K562 (cell line): Measurements from ENCODE around the gene NDUFV3. TPM values are rescaled to one million over a fixed set of nuclear protein-coding genes. Genes with fewer than 3 reads are reported as not detected.

Experiments used
- ARID4B ChIP-seq: sonication (generic); formaldehyde crosslinking; IDR thresholded peaks from 2 replicates; pipeline ENCODE4 v1.8.0; 2022; ENCODE audit warnings: mild to moderate bottlenecking, missing genetic modification reagents
- CLOCK ChIP-seq: fragments of 250-450 bp; sonication (Bioruptor Pico); IDR thresholded peaks from 2 replicates; pipeline ENCODE4 v1.4.0; 2020; ENCODE audit warnings: mild to moderate bottlenecking, moderate library complexity, borderline replicate concordance
- RNF219 ChIP-seq: fragments of 250-450 bp; sonication (Bioruptor Pico); IDR thresholded peaks from 2 replicates; pipeline ENCODE4 v1.5.0; 2022; ENCODE audit warnings: mild to moderate bottlenecking
- RUNX1 ChIP-seq: sonication (generic); IDR thresholded peaks from 2 replicates; pipeline ENCODE4 v1.6.1; 2016; ENCODE audit warnings: antibody characterized with exemption, low read depth
- SMAD2 ChIP-seq: fragments of 150-350 bp; IDR thresholded peaks from 2 replicates; pipeline ENCODE4 v1.6.1; 2014; ENCODE audit warnings: low read depth, mild to moderate bottlenecking, low read length
- TSHZ1 ChIP-seq: fragments of 250-450 bp; sonication (Bioruptor Pico); IDR thresholded peaks from 2 replicates; pipeline ENCODE4 v1.4.0; 2020; ENCODE audit warnings: mild to moderate bottlenecking, moderate library complexity
- ZBTB33 ChIP-seq: sonication (generic); formaldehyde crosslinking; IDR thresholded peaks from 2 replicates; pipeline ENCODE4 v1.8.1; 2023; ENCODE audit warnings: mild to moderate bottlenecking, missing genetic modification reagents
- ZNF280B ChIP-seq: fragments of 250-450 bp; sonication (Bioruptor Pico); IDR thresholded peaks from 2 replicates; pipeline ENCODE4 v1.5.1; 2021; ENCODE audit warnings: mild to moderate bottlenecking
- ZNF584 ChIP-seq: fragments of 200-800 bp; sonication (Bioruptor generic); IDR thresholded peaks from 2 replicates; pipeline ENCODE4 v1.6.1; 2016; ENCODE audit warnings: low read depth, mild to moderate bottlenecking, missing genetic modification characterization, missing compliant biosample characterization
- ZNF75A ChIP-seq: fragments of 450-650 bp; formaldehyde crosslinking; IDR thresholded peaks from 2 replicates; pipeline ENCODE4 v1.4.0; 2020; ENCODE audit warnings: mild to moderate bottlenecking
- polyA plus RNA-seq, 8 experiments: library from polyadenylated mRNA; depleted of rRNA in 4 of 8; stranded (reverse) in 5 of 8; unstranded in 3 of 8; fragments of >200 nt; fragmentation: Nextera tagmentation in 2 of 8; fragmentation: Illumina TruSeq in 1 of 8; extraction: Ambion mirVana in 2 of 8; extraction: Trizol in 1 of 8; gene quantifications; 2 replicates each; pipeline versions ENCODE4 v1.2.1 to v1.2.3, GENCODE V29; 2011 to 2014; ENCODE audit warnings: inconsistent platforms in 1 of 8, missing spikeins in 1 of 8
- total RNA-seq, 7 experiments: library from RNA; depleted of rRNA in 6 of 7; stranded (reverse); fragments of >200 nt in 6 of 7; fragmentation: Illumina TruSeq in 2 of 7; extraction: Trizol in 2 of 7; gene quantifications; 2 replicates each; pipeline versions ENCODE4 v1.2.1 to v1.2.3, GENCODE V29; 2011 to 2021; ENCODE audit warnings: low replicate concordance in 1 of 7

Gene NDUFV3
- total and polyA plus RNA-seq, 9 of the 15 experiments (the other 6 are each of a cell fraction or from before 2014, with no cell fraction given): 19.1 to 87.8 (median 74.3) TPM

- TF ChIP-seq CLOCK (CRISPR knock-in tag) (no peak), ZNF75A (CRISPR knock-in tag) (no peak), TSHZ1 (no peak), ZNF584 (CRISPR knock-in tag) (no peak), RUNX1 (no peak), ARID4B (CRISPR knock-in tag) (no peak), SMAD2 (no peak), ZBTB33 (CRISPR knock-in tag) (peak; percentile 98), RNF219 (CRISPR knock-in tag) (no peak), ZNF280B (no peak)
Measured at GRCh38 chr21:42850866-42851391, 42.2 kb upstream of the NDUFV3 start (continued).
